GM19328 (cell line): ENCODE measurements around the gene CDH16.
"Not testable (repeated sequence)": the region's sequence is repeated elsewhere in the genome, so short reads cannot be mapped to it uniquely, and the experiment has no call there.

Experiments used
- ATAC-seq: cut with Tn5 transposase; IDR thresholded peaks from one replicate; pipeline ENCODE4 v1.9.1; 2021; ENCODE audit warnings: mild to moderate bottlenecking, moderate library complexity; ENCODE audit not compliant: unreplicated experiment

The CDH16 gene, protein sequence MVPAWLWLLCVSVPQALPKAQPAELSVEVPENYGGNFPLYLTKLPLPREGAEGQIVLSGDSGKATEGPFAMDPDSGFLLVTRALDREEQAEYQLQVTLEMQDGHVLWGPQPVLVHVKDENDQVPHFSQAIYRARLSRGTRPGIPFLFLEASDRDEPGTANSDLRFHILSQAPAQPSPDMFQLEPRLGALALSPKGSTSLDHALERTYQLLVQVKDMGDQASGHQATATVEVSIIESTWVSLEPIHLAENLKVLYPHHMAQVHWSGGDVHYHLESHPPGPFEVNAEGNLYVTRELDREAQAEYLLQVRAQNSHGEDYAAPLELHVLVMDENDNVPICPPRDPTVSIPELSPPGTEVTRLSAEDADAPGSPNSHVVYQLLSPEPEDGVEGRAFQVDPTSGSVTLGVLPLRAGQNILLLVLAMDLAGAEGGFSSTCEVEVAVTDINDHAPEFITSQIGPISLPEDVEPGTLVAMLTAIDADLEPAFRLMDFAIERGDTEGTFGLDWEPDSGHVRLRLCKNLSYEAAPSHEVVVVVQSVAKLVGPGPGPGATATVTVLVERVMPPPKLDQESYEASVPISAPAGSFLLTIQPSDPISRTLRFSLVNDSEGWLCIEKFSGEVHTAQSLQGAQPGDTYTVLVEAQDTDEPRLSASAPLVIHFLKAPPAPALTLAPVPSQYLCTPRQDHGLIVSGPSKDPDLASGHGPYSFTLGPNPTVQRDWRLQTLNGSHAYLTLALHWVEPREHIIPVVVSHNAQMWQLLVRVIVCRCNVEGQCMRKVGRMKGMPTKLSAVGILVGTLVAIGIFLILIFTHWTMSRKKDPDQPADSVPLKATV

DNA sequence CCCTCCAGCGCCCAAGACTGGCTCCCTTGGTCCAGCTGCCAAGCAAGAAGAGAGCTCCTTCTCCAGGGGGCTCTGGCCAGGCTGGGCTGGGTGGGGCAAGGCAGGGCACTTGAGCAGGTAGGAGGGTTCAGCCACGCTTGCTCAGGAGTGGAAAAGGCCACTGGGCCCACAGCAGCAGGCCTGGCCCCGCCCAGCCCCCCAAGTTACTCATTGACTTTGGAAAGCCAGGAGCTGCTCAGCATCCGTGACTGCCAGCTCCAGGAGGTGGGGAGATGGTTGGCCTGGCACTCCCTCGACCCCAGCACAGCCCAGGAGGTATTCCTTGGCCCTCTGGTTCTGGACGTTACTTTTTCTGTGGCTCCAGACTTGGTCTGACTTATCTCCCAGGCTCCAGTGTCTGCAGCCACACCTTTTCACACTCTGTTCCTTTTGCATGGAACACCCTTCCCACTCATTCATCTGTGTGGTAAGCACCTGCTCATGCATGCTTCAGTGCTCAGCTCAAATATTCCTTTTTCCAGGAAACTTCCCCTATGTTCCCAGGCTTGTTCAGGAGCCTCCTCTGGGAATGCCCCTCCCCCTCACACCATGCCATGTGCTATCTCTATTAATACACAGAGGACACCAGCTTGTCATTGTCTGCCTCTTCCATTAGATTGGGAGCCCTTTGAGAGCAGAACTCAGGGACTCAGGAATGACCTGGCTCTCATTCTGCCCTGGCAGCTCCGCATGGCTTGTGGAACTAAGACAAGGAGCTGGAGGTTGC lies at the start of gene CDH16:
Gene CDH16 (minus strand): TSS at position 83 of the 766 bp plus-strand sequence. CDS start 820 bp downstream, outside the sequence.
- no peak for ATAC-seq

DNA sequence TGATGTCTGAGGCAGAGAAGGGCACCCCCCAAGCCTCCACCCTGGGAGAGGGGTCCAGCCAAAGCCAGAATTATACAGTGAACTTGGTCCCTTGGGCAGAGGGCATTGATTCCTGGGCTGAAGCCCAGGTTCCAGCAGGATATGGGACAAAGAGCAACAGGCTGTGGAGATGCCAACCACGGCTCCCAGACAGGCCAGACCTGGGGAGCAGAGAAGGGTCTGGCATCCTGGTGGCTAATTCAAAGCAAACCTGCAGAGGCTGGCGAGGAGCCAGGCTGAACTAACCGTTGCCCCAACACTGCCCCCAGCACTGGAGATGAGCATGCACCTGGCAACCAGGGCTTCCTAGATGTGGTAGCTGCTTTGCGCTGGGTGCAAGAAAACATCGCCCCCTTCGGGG lies 45.4 kb upstream of the CDH16 start:
- ATAC-seq: no peak

DNA sequence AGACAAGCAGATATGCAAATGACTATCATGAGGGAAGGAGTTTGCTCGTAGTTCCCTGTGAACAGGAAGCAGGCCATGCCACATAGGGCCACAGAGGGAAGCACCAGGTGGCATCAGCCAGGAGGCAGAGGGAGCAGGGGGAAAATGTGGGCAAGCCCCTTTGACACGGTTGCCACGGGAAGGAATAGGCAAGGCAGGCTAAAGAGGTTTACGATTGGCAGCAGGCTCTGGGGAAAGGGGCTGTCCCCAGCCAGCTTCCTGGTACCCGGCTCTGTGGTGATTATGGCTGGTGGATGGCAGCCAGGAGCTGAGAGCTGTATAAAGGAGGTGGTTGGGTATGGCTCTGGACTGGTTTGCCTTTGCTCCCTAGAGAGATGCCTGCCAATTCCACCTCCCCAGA lies 43.2 kb upstream of the CDH16 start:
- no peak for ATAC-seq

DNA sequence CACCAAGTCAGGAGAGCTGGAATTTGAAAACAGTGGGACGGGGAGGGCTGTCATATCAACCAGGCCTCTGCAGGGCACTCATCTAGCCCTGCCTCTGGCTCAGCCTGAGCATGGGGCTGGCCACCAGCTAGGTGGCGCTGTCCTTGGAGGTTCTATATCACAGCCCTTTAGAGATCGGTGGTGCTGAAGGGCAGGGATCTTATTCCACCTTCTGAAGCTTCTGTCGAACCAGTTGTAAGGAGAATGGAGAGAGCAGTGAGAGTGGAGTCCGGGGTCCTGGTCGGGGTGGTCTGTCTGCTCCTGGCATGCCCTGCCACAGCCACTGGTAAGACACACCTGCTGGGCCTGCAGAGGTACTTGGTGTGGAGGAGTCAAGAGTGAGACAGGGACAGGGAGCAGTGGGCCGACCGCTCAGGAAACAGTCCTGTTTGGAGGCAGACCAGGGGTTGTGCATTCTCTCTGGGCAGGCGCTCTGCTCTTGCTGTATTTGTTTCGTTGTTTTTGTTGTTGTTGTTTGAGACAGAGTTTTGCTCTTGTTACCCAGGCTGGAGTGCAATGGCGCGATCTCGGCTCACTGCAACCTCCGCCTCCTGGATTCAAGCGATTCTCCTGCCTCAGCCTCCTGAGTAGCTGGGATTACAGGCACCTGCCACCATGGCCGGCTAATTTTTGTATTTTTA lies 42.5 kb upstream of the CDH16 start, which contains the start of gene CES3:
Gene CES3 (plus strand): TSS at position 202 of the 680 bp plus-strand sequence. CDS start 42 bp downstream, at position 244.
- no peak for ATAC-seq

DNA sequence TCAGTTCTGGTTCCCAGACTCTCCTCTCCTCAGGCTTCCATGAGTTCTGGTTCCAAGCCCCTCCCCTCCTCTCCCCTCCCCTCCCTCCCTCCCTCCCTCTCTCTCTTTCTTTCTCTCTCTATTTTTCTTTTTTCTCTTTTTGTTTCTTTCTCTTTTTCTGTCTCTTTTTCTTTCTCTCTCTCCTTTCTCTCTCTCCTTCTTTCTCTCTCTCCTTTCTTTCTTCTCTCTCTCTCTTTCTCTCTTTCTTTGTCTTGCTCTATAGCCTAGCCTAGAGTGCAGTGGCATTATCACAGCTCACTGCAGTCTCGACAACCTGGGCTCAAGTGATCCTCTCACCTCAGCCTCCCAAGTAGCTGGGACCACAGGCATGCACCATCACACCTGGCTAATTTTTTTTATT lies 41.6 kb upstream of the CDH16 start:
- ATAC-seq: no peak

DNA sequence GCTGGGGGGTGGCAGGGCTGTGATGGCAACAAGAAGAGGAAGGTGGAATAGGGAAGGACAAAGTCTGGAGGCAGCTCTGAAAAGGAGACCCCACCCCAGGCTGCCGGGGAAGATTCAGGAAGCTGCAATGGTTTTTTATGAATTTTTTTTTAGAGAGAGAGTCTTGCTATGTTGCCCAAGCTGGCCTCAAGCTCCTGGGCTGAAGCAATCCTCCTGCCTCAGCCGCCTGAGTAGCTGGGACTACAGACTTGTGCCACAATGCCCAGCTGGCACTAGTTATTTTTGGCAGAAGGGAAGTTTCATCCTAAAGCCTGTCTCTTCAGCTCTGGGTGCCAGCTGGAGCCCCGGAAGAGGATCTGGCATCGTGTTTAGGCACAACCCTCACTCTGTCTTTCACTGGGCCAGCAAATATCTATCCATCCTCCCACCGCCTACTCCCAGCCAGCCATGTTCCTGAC lies 41.0 kb upstream of the CDH16 start:
- ATAC-seq: no peak

DNA sequence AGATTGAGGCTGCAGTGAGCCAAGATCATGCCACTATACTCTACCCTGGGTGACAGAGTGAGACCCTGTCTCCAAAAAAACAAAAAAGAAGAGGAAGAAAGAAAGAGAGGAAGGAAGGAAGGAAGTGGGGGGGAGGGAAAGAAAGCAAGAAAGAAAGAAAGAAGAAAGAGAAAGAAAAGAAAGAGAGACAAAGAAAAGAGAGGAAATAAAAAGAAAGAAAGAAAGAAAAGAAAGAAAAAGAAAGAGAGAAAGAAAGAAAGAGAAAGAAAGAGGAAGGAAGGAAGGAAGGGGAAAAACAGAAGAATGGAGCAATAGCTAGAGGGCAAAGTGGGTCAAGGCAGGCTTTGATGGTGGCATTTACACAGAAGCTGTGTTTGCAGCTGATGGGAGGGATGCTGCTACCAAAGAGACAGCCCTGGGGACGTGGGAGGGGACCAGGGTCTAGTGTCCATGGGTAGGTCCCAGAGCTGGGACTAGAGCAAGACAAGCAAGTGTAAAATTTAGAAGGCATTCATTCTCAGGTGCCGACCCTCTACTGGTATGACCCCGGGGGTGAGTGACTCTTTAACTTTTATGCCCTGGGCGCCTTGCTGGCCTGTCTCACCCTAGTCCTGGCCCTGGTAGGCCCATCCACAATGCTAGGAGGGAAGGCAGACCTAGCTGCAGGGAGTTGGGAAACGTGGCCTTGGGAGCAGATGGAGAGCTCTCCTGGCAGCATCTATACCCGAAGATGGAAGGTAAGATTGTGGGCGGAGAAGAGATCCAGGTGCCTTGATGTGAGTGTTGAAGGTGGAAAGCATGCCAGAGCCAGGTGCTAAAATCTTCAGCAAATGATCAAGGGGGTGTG lies 40.4 kb upstream of the CDH16 start:
- ATAC-seq: no peak

DNA sequence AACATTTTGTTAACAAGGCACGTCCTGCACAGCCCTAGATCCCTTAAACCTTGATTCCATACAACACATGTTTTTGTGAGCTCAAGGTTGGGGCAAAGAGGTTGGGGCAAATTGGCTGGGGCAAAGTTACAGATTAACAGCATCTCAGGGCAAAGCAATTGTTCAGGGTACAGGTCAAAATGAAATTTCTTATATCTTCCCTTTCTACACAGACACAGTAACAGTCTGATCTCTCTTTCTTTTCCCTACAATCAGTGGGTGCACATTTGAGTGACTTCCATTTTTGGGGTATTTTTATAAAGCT lies 37.4 kb upstream of the CDH16 start:
- ATAC-seq: not testable (repeated sequence)

DNA sequence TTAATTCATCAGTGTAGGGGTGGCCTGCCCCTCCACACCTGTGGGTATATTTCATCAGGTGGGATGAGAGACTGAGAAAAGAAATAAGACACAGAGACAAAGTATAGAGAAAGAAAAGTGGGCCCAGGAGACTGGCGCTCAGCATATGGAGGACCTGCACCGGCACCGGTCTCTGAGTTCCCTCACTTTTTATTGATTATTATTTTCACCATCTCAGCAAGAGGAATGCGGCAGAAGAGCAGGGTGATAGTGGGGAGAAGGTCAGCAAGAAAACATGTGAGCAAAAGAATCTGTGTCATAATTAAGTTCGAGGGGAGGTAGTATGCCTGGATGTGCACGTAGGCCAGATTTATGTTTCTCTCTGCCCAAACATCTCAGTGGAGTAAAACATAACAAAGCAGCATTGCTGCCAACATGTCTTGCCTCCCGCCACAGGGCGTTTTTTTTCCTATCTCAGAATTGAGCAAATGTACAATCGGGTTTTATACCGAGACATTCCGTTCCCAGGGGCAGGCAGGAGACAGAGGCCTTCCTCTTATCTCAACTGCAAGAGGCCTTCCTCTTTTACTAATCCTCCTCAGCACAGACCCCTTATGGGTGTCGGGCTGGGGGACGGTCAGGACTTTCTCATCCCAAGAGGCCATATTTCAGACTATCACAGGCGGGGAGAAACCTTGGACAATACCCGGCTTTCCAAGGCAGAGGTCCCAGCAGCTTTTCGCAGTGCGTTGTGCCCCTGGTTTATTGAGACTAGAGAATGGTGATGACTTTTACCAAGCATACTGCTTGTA lies 36.9 kb upstream of the CDH16 start:
- ATAC-seq: not testable (repeated sequence)

DNA sequence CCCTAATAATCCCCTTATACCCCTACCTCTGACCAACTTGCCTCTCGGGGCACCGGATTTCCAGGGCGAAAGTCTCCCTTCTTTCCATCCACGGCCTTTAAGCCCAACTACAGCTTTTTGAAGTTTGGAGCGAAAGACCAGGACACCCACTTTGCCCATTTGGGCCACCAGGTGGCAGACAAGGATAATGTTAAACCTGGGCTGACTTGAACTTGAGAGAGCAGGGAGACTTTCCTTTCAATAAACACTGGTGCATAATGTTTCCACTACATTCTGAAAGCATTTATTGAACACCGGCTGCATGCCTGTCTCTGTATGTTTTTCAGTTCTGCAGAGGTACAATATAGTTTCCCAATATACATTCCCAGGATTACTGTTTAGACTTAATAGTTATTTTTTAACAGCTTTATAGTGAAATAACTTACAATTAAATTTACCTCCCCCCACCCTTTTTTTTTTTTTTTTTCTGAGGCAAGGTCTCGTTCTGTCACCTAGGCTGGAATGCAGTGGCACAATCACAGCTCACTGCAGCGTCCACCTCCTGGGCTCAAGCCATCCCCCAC lies 35.5 kb upstream of the CDH16 start:
- ATAC-seq: no peak

DNA sequence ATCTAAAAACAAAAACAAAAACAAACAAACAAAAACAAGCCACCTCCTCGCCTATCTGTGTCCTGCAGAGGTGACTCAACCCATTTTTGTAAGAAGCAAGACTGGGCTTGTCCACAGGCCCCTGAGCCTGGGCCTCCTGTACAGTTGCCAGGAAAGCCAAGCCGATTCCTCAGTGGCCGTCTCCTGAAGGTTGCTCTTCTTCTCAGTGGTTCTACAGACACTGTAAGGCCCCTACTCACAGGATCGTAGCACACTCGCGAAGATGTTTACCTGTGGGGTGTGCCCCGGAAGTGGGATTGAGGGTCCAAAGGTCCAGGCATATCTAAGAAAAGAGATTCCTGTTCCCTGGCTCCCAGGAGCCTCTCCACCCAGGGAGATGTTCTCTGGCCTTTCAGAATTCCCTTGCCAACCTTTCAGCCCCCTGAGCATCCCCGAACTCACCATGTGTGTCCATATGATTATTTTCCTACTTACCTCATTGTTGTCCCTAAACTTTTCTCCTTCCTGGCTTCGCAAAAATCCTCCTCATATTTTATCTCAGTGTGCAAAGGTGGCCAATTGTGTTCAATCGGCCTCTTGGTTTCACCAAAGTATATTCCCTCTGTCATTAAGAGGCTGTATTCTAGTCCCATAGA lies 34.9 kb upstream of the CDH16 start:
- no peak for ATAC-seq

DNA sequence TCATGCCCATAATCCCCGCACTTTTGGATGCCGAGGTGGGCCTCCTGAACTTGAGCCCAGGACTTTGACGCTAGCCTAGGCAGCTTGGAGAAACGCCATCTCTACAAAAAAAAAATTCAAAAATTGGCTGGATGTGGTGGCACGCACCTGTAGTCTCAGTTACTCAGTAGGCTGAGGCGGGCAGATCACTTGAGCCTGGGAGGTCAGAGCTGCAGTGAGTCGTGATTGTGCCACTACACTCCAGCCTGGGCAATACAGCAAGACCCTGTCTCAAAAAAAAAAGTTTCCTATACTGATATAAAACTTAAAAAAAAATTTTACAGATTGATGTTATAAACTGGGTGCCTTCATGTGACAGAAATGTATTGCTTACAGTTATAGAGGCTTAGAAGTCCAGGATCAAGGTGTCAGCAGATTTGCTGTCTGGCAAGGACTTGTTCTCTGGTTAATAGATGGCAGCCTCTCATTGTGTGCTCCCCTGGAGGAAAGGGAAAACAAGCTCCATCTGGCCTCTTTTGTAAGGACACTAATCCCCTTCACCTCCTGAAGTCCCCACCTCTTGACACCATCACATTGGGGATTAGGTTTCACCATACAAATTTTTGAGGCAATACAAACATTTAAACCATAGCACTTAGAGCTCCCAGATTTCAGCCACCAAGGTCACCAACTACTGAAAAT lies 33.9 kb upstream of the CDH16 start:
- no peak for ATAC-seq

DNA sequence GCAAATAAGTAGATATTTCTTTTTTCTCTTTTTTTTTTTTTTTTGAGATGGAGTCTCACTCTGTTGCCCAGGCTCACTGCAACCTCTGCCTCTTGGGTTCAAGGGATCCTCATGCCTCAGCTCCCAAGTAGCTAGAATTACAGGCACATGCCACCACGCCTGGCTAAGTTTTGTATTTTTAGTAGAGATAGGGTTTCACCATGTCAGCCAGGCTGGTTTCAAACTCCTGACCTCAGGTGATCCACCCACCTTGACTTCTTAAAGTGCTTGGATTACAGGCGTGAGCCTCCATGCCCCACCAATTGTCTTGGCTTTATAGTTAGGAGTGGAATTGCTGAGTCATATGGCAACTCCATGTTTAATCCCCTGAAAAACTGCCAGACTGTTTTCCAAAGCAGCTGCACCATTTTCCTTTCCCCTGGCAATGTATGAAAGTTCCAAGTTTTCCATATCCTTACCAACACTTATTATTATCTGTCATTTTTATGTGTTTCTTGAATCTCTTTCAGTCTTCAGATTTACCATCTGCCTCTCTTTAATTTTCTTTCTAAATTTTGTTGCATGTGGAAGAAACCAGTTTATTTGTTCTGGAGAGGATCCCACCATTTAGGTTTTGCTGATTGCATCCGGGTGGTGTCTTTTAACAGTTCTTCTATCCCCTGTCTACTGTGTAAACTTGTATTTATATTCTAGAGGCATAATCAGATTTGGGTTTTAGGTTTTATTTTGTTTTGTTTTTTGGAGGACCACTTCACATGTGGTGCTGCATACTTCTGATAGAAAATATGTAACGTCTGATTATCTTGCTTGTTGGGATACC lies 32.5 kb upstream of the CDH16 start:
- ATAC-seq: no peak

DNA sequence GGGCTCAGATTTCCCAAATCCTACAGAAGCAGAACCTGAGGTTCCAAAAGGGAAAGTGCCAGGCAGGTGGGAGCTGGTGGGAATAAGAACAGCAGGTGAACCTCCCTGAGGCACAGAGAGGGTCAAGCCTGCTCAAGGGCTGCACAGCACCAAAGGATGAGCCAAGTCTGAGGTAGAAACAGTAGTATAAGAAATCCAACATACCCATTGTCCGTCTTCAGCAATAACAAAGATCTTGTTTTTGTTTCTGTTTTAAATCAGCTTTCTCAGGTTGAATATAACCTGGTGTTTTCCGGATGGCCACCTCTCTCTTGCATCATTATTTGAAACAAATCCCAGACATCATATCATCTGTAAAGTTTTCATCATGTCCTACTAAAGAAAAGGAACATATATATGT lies 31.8 kb upstream of the CDH16 start:
- ATAC-seq: no peak

DNA sequence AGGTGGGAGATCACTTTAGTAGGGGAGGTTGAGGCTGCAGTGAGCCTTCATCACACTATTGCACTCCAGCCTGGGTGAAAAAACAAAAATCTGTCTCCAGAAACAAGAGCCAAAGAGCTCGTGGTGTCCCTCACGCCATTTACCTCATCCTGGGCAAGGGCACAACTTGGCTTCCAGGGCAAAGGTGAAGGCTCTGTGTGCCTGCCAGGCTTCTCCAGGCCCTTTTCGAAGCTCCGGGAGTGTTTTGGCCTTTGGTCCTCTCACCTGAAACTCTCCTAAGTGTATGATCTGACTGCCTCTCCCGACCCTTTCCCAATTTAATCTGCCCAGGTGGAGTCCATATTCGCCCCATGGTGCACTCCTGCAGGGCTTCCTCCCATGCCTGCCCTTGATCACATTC lies 30.8 kb upstream of the CDH16 start:
- ATAC-seq: no peak

DNA sequence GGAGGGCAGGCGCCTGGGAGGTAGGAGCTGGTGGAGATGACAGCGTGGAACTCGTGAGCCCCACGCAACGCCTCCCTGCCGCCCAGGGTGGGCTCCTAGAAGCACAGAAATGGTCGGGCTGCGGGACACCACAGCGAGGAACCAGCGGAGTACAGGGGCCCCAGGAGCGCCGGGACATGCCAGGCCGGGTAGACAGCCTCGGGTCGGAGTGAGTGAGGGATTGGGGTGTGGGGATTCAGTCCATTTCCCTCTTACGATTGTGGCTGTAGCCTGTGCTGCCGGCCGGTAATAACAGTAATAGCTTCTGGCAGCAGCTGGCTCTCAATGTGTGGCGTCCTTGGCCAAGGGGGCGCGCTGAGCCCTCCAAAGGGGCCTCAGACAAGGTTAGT lies 30.1 kb upstream of the CDH16 start:
- ATAC-seq: no peak
